AG10803 (cell line): ENCODE data around the gene IGF2BP2.
A peak's percentile ranks its signal among the peaks of the same experiment; 100 is the strongest.

Experiments
- DNase-seq: peaks from one replicate; pipeline ENCODE4 v3.0.0; 2010; ENCODE audit warnings: low read depth
- H3K4me3 ChIP-seq: 2 replicates; pipeline ENCODE4 v1.5.1; 2011; ENCODE audit warnings: mild to moderate bottlenecking, low read length, control low read depth
- CTCF ChIP-seq: conservative IDR thresholded peaks from 2 replicates; pipeline ENCODE4 v1.5.1; 2011; ENCODE audit warnings: mild to moderate bottlenecking, low read length, control low read depth, inconsistent platforms

IGF2BP2 gene

GRCh38 chr3:185827595-185828344, 2.9 kb upstream of the IGF2BP2 start:
- no peak overlapping the region for H3K4me3 ChIP-seq
- TF ChIP-seq CTCF, result no peak
- DNase-seq, result no peak

GRCh38 chr3:185825639-185826481, 1.0 kb upstream of the IGF2BP2 start:
- DNase-seq, result peak; percentile 34
- H3K4me3 ChIP-seq, result peak overlapping the region; percentile 90
- no peak for TF ChIP-seq CTCF

- no peak for TF ChIP-seq CTCF
- peak overlapping the region; percentile 89 for H3K4me3 ChIP-seq
- DNase-seq, result peak; percentile 17
Observed at GRCh38 chr3:185824051-185825005, 514 bp downstream of the IGF2BP2 start.

GRCh38 chr3:185823078-185824044, 1.5 kb downstream of the IGF2BP2 start:
- peak; percentile 61 for DNase-seq

GRCh38 chr3:185822221-185823000, 2.4 kb downstream of the IGF2BP2 start:
- TF ChIP-seq CTCF, result no peak
- peak; percentile 76 for DNase-seq

More at GRCh38 chr3:185823078-185824044, 1.5 kb downstream of the IGF2BP2 start:
- peak overlapping the region; percentile 89 for H3K4me3 ChIP-seq
- TF ChIP-seq CTCF, result peak; percentile 20; the same call in 1 of the 2 replicates

More at GRCh38 chr3:185822221-185823000, 2.4 kb downstream of the IGF2BP2 start:
- H3K4me3 ChIP-seq, result peak overlapping the region; percentile 89
